Right forelimb (tissue), 1 donor: ENCODE results near the gene GAS7.

Source experiments
- DNase-seq: peaks from one replicate; pipeline ENCODE4 v3.0.0-alpha.2; 2018

The GAS7 gene

GRCh38 chr17:10200016-10200415, 1.6 kb upstream of the GAS7 start:
- no peak for DNase-seq

- DNase-seq = no peak
These were observed 491 bp downstream of the GAS7 start for GRCh38 chr17:10197721-10198508.

- DNase-seq = no peak
These were observed 1.1 kb downstream of the GAS7 start for GRCh38 chr17:10197362-10197720.

GRCh38 chr17:10196941-10197340, 1.5 kb downstream of the GAS7 start:
- DNase-seq = no peak

- no peak for DNase-seq
These were observed 2.0 kb downstream of the GAS7 start for GRCh38 chr17:10196384-10196895.

- no peak for DNase-seq
These were observed 3.2 kb downstream of the GAS7 start for GRCh38 chr17:10195090-10195805.

- no peak for DNase-seq
These were observed 4.8 kb downstream of the GAS7 start for GRCh38 chr17:10193632-10194031.

- DNase-seq = no peak
These were observed 5.4 kb downstream of the GAS7 start for GRCh38 chr17:10192972-10193371.

- no peak for DNase-seq
These were observed 5.9 kb downstream of the GAS7 start for GRCh38 chr17:10192461-10192860.

GRCh38 chr17:10187456-10187855, 10.9 kb downstream of the GAS7 start:
- no peak for DNase-seq

GRCh38 chr17:10186771-10187410, 11.5 kb downstream of the GAS7 start:
- no peak for DNase-seq

GRCh38 chr17:10183931-10184930, 14.2 kb downstream of the GAS7 start:
- DNase-seq = no peak

GRCh38 chr17:10182785-10183184, 15.6 kb downstream of the GAS7 start:
- no peak for DNase-seq

- no peak for DNase-seq
These were observed 19.9 kb downstream of the GAS7 start for GRCh38 chr17:10178506-10178991.

- no peak for DNase-seq
These were observed 20.4 kb downstream of the GAS7 start for GRCh38 chr17:10177913-10178505.

- no peak for DNase-seq
These were observed 21.1 kb downstream of the GAS7 start for GRCh38 chr17:10177131-10177912.

- DNase-seq = no peak
These were observed 24.5 kb downstream of the GAS7 start for GRCh38 chr17:10173913-10174312.

GRCh38 chr17:10172778-10173177, 25.6 kb downstream of the GAS7 start:
- no peak for DNase-seq

GRCh38 chr17:10172241-10172741, 26.1 kb downstream of the GAS7 start:
- DNase-seq = no peak

GRCh38 chr17:10171581-10171981, 26.8 kb downstream of the GAS7 start:
- no peak for DNase-seq

GRCh38 chr17:10171122-10171571, 27.3 kb downstream of the GAS7 start:
- DNase-seq = peak; percentile 78
